H1 (cell line): ENCODE results near the gene CNNM2. TPM values are rescaled to one million over a fixed set of nuclear protein-coding genes. Genes with fewer than 3 reads are reported as not detected.

ENCODE experiments used
- CTCF ChIA-PET: fragments of 300-600 bp; sonication (Branson Sonifier 250); formaldehyde crosslinking; loops from one replicate; lab custom pipeline; 2021; ENCODE audit not compliant: partially characterized antibody; lab: Charles Lee
- POLR2A ChIA-PET: fragments of 300-600 bp; sonication (Branson Sonifier 250); formaldehyde crosslinking; loops from one replicate; lab custom pipeline; 2021; ENCODE audit warnings: inconsistent platforms; ENCODE audit not compliant: partially characterized antibody; lab: Charles Lee
- DNase-seq, 2 experiments: peaks; one replicate each; pipeline versions ENCODE4 v3.0.0 to v3.0.0-alpha.2; 2010 to 2022; ENCODE audit warnings: low spot score in 2 of 2, low read depth in 1 of 2, mixed read lengths in 1 of 2
- FAIRE-seq: peaks from 2 replicates; lab custom pipeline; 2011; peaks lifted over from hg19 to GRCh38; lab: Jason Lieb, UNC
- H2AFZ ChIP-seq: 2 replicates; pipeline ENCODE4 v1.8.1; 2012; ENCODE audit warnings: low read length, inconsistent platforms
- H2AK5ac ChIP-seq: 2 replicates; pipeline ENCODE4 v1.6.1; 2013; ENCODE audit warnings: low read depth, low read length
- H2BK120ac ChIP-seq: replicated peaks from 2 replicates; pipeline ENCODE3; 2013; ENCODE audit warnings: low read depth, low read length, inconsistent platforms
- H2BK12ac ChIP-seq: 2 replicates; pipeline ENCODE4 v1.6.1; 2013; ENCODE audit warnings: low read depth, low read length
- H2BK15ac ChIP-seq: 2 replicates; pipeline ENCODE4 v1.6.1; 2013; ENCODE audit warnings: low read length
- H2BK20ac ChIP-seq: 2 replicates; pipeline ENCODE4 v1.6.1; 2013; ENCODE audit warnings: low read length
- H2BK5ac ChIP-seq: 2 replicates; pipeline ENCODE4 v1.6.1; 2013; ENCODE audit warnings: low read depth, low read length
- H3K14ac ChIP-seq: 2 replicates; pipeline ENCODE4 v1.6.1; 2013; ENCODE audit warnings: inconsistent platforms; ENCODE audit not compliant: insufficient read length
- H3K18ac ChIP-seq: 2 replicates; pipeline ENCODE4 v1.6.1; 2013; ENCODE audit warnings: low read length; ENCODE audit errors: extremely low read depth
- H3K23ac ChIP-seq: 2 replicates; pipeline ENCODE4 v1.6.1; 2013; ENCODE audit warnings: inconsistent platforms; ENCODE audit not compliant: insufficient read length
- H3K23me2 ChIP-seq: 2 replicates; pipeline ENCODE4 v1.6.1; 2013; ENCODE audit warnings: low read depth, low read length
- H3K27ac ChIP-seq: 2 replicates; pipeline ENCODE4 v1.6.1; 2011; ENCODE audit warnings: low read depth, low read length, inconsistent platforms
- H3K27me3 ChIP-seq, 4 experiments: replicated peaks in 1 of 4; 1 replicate in 1 of 4; 2 replicates in 3 of 4; pipeline versions ENCODE4 v1.6.1 to v1.8.1; 2011 to 2013; ENCODE audit warnings: low read length in 3 of 4, mild to moderate bottlenecking in 3 of 4, inconsistent platforms in 2 of 4, mixed read lengths in 2 of 4, moderate library complexity in 1 of 4; ENCODE audit not compliant: control insufficient read depth in 3 of 4, insufficient read depth in 3 of 4; ENCODE audit errors: extremely low read depth in 1 of 4
- H3K36me3 ChIP-seq, 4 experiments: 2 replicates each; pipeline versions ENCODE4 v1.6.1 to v1.8.1; 2011 to 2013; ENCODE audit warnings: mild to moderate bottlenecking in 4 of 4, low read length in 3 of 4, moderate library complexity in 2 of 4, control low read depth in 1 of 4, inconsistent platforms in 1 of 4; ENCODE audit not compliant: insufficient read depth in 4 of 4, control insufficient read depth in 2 of 4
- H3K4ac ChIP-seq: replicated peaks from 2 replicates; pipeline ENCODE3; 2013; ENCODE audit warnings: low read length, low read depth, mixed read lengths, inconsistent platforms; ENCODE audit not compliant: insufficient read length
- H3K4me1 ChIP-seq, 4 experiments: replicated peaks in 1 of 4; 1 replicate in 1 of 4; 2 replicates in 3 of 4; pipeline versions ENCODE4 v1.6.1 to v1.8.1; 2011 to 2013; ENCODE audit warnings: low read length in 3 of 4, inconsistent platforms in 2 of 4, mixed read lengths in 1 of 4; ENCODE audit not compliant: insufficient read depth in 4 of 4, control insufficient read depth in 3 of 4
- H3K4me2 ChIP-seq, 2 experiments: 2 replicates each; pipeline versions ENCODE4 v1.6.1 to v1.8.1; 2011 to 2013; ENCODE audit warnings: low read depth in 2 of 2, low read length in 2 of 2, control low read depth in 1 of 2, inconsistent platforms in 1 of 2, mild to moderate bottlenecking in 1 of 2; ENCODE audit not compliant: insufficient read depth in 1 of 2
- H3K4me3 ChIP-seq, 4 experiments: fragments of 200-600, 300-600 bp in 1 of 4; sonication (generic), shearing (Covaris generic), sonication (Bioruptor Twin) in 1 of 4; 2 replicates each; pipeline versions ENCODE4 v1.5.1 to v1.8.1; 2011 to 2016; ENCODE audit warnings: low read length in 4 of 4, low read depth in 3 of 4, control low read depth in 2 of 4, inconsistent platforms in 2 of 4, mild to moderate bottlenecking in 2 of 4, mixed read lengths in 1 of 4, moderate library complexity in 1 of 4; ENCODE audit not compliant: insufficient read depth in 2 of 4; ENCODE audit errors: extremely low read depth in 1 of 4
- H3K56ac ChIP-seq: replicated peaks from 2 replicates; pipeline ENCODE3; 2013; ENCODE audit warnings: low read depth, mild to moderate bottlenecking, mixed read lengths, low read length, inconsistent platforms; ENCODE audit not compliant: insufficient read length
- H3K79me1 ChIP-seq: 2 replicates; pipeline ENCODE4 v1.6.1; 2013; ENCODE audit warnings: low read depth, low read length, control low read depth
- H3K79me2 ChIP-seq, 2 experiments: 2 replicates each; pipeline versions ENCODE4 v1.6.1 to v1.8.1; 2012 to 2013; ENCODE audit warnings: low read length in 2 of 2, mild to moderate bottlenecking in 2 of 2, inconsistent platforms in 1 of 2; ENCODE audit not compliant: insufficient read depth in 2 of 2, control insufficient read depth in 1 of 2
- H3K9ac ChIP-seq, 4 experiments: replicated peaks in 1 of 4; 1 replicate in 1 of 4; 2 replicates in 3 of 4; pipeline versions ENCODE4 v1.6.1 to v1.8.1; 2011 to 2013; ENCODE audit warnings: low read depth in 3 of 4, low read length in 3 of 4, control low read depth in 2 of 4, mild to moderate bottlenecking in 2 of 4, moderate library complexity in 2 of 4, inconsistent platforms in 1 of 4; ENCODE audit errors: extremely low read depth in 1 of 4
- H3K9me3 ChIP-seq, 2 experiments: 2 replicates each; pipeline versions ENCODE4 v1.6.1 to v1.8.1; 2012 to 2013; ENCODE audit warnings: mild to moderate bottlenecking in 2 of 2, moderate library complexity in 2 of 2, control low read depth in 1 of 2, inconsistent platforms in 1 of 2, low read depth in 1 of 2, low read length in 1 of 2, mixed read lengths in 1 of 2; ENCODE audit not compliant: insufficient read depth in 2 of 2
- H4K20me1 ChIP-seq, 2 experiments: replicated peaks in 1 of 2; 2 replicates each; pipeline versions ENCODE3 to v1.8.1; 2011 to 2013; ENCODE audit warnings: inconsistent platforms in 2 of 2, low read length in 2 of 2, mild to moderate bottlenecking in 1 of 2; ENCODE audit not compliant: insufficient read depth in 2 of 2, control insufficient read depth in 1 of 2
- H4K5ac ChIP-seq: 2 replicates; pipeline ENCODE4 v1.6.1; 2013; ENCODE audit warnings: low read length, low read depth, mixed read lengths, inconsistent platforms; ENCODE audit not compliant: insufficient read length
- H4K8ac ChIP-seq: 2 replicates; pipeline ENCODE4 v1.8.0; 2013; ENCODE audit warnings: mild to moderate bottlenecking, moderate library complexity, low read length, inconsistent platforms; ENCODE audit not compliant: insufficient read depth; ENCODE audit errors: extremely low read depth
- H4K91ac ChIP-seq: replicated peaks from 2 replicates; pipeline ENCODE3; 2013; ENCODE audit warnings: low read length, mixed read lengths, inconsistent platforms; ENCODE audit not compliant: insufficient read length
- ATF2 ChIP-seq: IDR thresholded peaks from 2 replicates; pipeline ENCODE4 v1.6.1; 2012; ENCODE audit warnings: low read length, inconsistent platforms
- CREB1 ChIP-seq: IDR thresholded peaks from 2 replicates; pipeline ENCODE4 v1.6.1; 2012; ENCODE audit warnings: inconsistent platforms
- EZH2 ChIP-seq: fragments of 200-600 bp; sonication (generic); IDR thresholded peaks from 2 replicates; pipeline ENCODE4 v1.7.1; 2012; ENCODE audit warnings: low read depth, mild to moderate bottlenecking, moderate library complexity, low read length, inconsistent platforms; ENCODE audit not compliant: severe bottlenecking
- GABPA ChIP-seq: IDR thresholded peaks from 2 replicates; pipeline ENCODE4 v1.6.1; 2011; ENCODE audit warnings: mild to moderate bottlenecking, low read length, moderate library complexity, borderline replicate concordance; ENCODE audit not compliant: insufficient read depth
- HDAC6 ChIP-seq: IDR thresholded peaks from one replicate; pipeline ENCODE4 v1.7.1; 2012; ENCODE audit warnings: low read depth, mild to moderate bottlenecking, inconsistent platforms, low read length, moderate library complexity
- PHF8 ChIP-seq: fragments of 200-600 bp; sonication (generic); conservative IDR thresholded peaks from 2 replicates; pipeline ENCODE4 v1.7.1; 2012; ENCODE audit warnings: low read depth, mild to moderate bottlenecking, inconsistent platforms, low read length, moderate library complexity
- POU5F1 ChIP-seq: IDR thresholded peaks from 2 replicates; pipeline ENCODE4 v1.6.1; 2011; ENCODE audit warnings: low read depth, mild to moderate bottlenecking, low read length, moderate library complexity
- SAP30 ChIP-seq: fragments of 300-600 bp; sonication (generic); IDR thresholded peaks from 2 replicates; pipeline ENCODE4 v1.7.1; 2012; ENCODE audit warnings: low read length, moderate library complexity, mild to moderate bottlenecking, inconsistent platforms; ENCODE audit not compliant: insufficient read depth, insufficient replicate concordance
- TAF1 ChIP-seq: IDR thresholded peaks from 2 replicates; pipeline ENCODE4 v1.6.1; 2011; ENCODE audit warnings: mild to moderate bottlenecking, low read depth, low read length
- TCF12 ChIP-seq: IDR thresholded peaks from 2 replicates; pipeline ENCODE4 v1.6.1; 2011; ENCODE audit warnings: low read depth, mild to moderate bottlenecking, low read length
- WGBS, 2 experiments: shearing (Covaris generic) in 1 of 2; methylation state at CpG; one replicate each; pipeline versions ENCODE4 v1.1.6 to v1.1.7; 2013 to 2015; ENCODE audit warnings: low lambda C conversion rate in 2 of 2, mixed read lengths in 2 of 2, inconsistent platforms in 1 of 2, low coverage in 1 of 2, missing lambda C conversion rate in 1 of 2; ENCODE audit not compliant: insufficient replicate concordance in 2 of 2, insufficient coverage in 1 of 2, insufficient read length in 1 of 2; ENCODE audit errors: extremely low coverage in 1 of 2, missing lambda C conversion rate in 1 of 2; 5-methylcytosine and 5-hydroxymethylcytosine counted together
- polyA plus RNA-seq, 7 experiments: library from polyadenylated mRNA; depleted of rRNA in 3 of 7; stranded (reverse) in 5 of 7; unstranded in 2 of 7; fragments of >200 nt in 5 of 7; fragments of 200-250 nt in 2 of 7; gene quantifications; 1 replicate in 5 of 7; 2 replicates in 1 of 7; 4 replicates in 1 of 7; pipeline versions ENCODE4 v1.2.1 to v1.2.3, GENCODE V29; 2011 to 2013; ENCODE audit warnings: missing spikeins in 2 of 7, mixed read lengths in 2 of 7
- total RNA-seq: library from RNA; stranded (reverse); fragmentation: NEBNext Ultra II Directional; extraction: Animal tissue kit (Norgen Biotek cat#: 25700); gene quantifications from 2 replicates; pipeline ENCODE4 v1.2.1, GENCODE V29; 2021

CNNM2 gene
- total and polyA plus RNA-seq, 2 of the 8 experiments (the other 6 are each of a cell fraction or from before 2014, with no cell fraction given): 7.3 to 23.6 TPM

GRCh38 chr10:102959360-102959759 lies 41.3 kb downstream of the CNNM2 start:
- H4K91ac ChIP-seq: no peak overlapping the region
- H3K4me3 ChIP-seq: no peak overlapping the region
- H2BK5ac ChIP-seq: no peak overlapping the region
- ChIA-PET POLR2A (interaction anchor here (0.5 to 1.3 kb wide), 2 partner anchors 10 to 157 kb away, joined by 3 read pairs; no protein-coding TSS in a partner anchor), CTCF (interaction anchor here (0.6 to 1.6 kb wide), 2 partner anchors 16 to 54 kb away, joined by 3 to 5 read pairs; no protein-coding TSS in a partner anchor)
- H2AFZ ChIP-seq: no peak overlapping the region
- no peak for DNase-seq
- no peak overlapping the region for H3K14ac ChIP-seq
- H3K4ac ChIP-seq: no peak overlapping the region
- no peak overlapping the region for H3K27ac ChIP-seq
- H3K79me2 ChIP-seq: no peaks in the 10 kb centered on the region; a peak in 1 of 4 replicates
- H2BK12ac ChIP-seq: no peak overlapping the region
- no peak overlapping the region for H3K56ac ChIP-seq
- H3K23me2 ChIP-seq: no peaks in the 10 kb centered on the region
- no peak overlapping the region for H2AK5ac ChIP-seq
- H3K36me3 ChIP-seq: no peaks in the 10 kb centered on the region
- H3K4me1 ChIP-seq: no peaks in the 10 kb centered on the region
- H2BK120ac ChIP-seq: no peak overlapping the region
- no peak overlapping the region for H3K23ac ChIP-seq
- TF ChIP-seq HDAC6 (no peak), CREB1 (no peak), EZH2 (no peak), PHF8 (no peak), SAP30 (no peak), GABPA (no peak), TAF1 (no peak), TCF12 (no peak), POU5F1 (no peak), ATF2 (no peak)
- H2BK20ac ChIP-seq: no peak overlapping the region
- no peak overlapping the region for H3K4me2 ChIP-seq
- H3K9me3 ChIP-seq: no peaks in the 10 kb centered on the region
- H4K8ac ChIP-seq: no peak overlapping the region
- H4K5ac ChIP-seq: no peak overlapping the region
- H3K9ac ChIP-seq: no peak overlapping the region
- 95% methylated on average over 1 of the region's 1 CpG; no CpG with 5 or more reads in 1 of the 2 experiments for WGBS, 2 experiments
- no peak overlapping the region for H3K18ac ChIP-seq
- H3K79me1 ChIP-seq: no peaks in the 10 kb centered on the region
- H4K20me1 ChIP-seq: no peaks in the 10 kb centered on the region
- H2BK15ac ChIP-seq: no peak overlapping the region
- no peak for FAIRE-seq
- H3K27me3 ChIP-seq: no peaks in the 10 kb centered on the region
